RWPE1 (cell line): ENCODE measurements around the gene KIF22.

Experiments
- CTCF ChIA-PET: fragments of 350-600 bp; sonication (Branson Sonifier 250); formaldehyde crosslinking; extraction: SDS; loops from one replicate; lab custom pipeline; 2021; lab: Yijun Ruan, JAX
- POLR2A ChIA-PET: fragments of 400-600 bp; formaldehyde crosslinking; extraction: SDS; loops from one replicate; lab custom pipeline; 2020; ENCODE audit warnings: antibody characterized with exemption; ENCODE audit not compliant: low non-redundant PET; lab: Yijun Ruan, JAX
- DNase-seq: peaks from one replicate; pipeline ENCODE4 v3.0.0; 2012; ENCODE audit warnings: low spot score
- H3K27ac ChIP-seq: fragments of 450-650 bp; 2 replicates; pipeline ENCODE4 v1.5.1; 2017
- CTCF ChIP-seq: fragments of 450-650 bp; conservative IDR thresholded peaks from 2 replicates; pipeline ENCODE4 v1.5.1; 2017; ENCODE audit warnings: low read depth, mild to moderate bottlenecking

KIF22 gene

DNA sequence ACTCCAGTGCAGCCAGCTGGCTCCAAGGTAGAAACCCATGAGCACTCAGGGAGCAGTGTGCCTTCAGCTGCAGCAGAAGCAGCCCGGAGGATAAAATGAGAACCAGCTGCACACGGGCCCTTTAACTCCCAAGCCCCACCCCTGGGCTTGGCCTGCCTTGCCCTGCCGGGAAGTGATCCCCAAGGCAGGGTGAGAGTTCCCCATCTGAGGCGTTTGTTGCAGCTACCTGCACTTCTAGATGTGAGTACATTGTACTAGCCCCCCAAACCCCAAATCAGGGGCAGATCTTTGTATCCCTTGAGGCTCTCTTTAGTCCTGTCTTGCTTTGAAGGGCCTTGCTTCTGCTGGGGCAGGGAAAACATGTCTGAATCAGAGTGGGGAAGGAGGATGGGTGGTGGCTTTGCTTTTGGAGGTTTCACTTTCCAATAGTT is 29.7 kb downstream of the KIF22 start, which contains the start of gene MVP:
TSS of gene MVP (plus strand) at position 192 of the 431 bp plus-strand sequence. CDS start 10,088 bp downstream, outside the sequence.
- ChIA-PET CTCF (interaction anchor here (1.2 kb wide), 1 partner anchor 12 kb away, joined by 3 read pairs; no protein-coding TSS in a partner anchor), POLR2A (no interaction called here)
- TF ChIP-seq CTCF: no peak
- peak; percentile 80 for DNase-seq
- H3K27ac ChIP-seq: peak within 1 kb of the TSS; percentile 99

DNA sequence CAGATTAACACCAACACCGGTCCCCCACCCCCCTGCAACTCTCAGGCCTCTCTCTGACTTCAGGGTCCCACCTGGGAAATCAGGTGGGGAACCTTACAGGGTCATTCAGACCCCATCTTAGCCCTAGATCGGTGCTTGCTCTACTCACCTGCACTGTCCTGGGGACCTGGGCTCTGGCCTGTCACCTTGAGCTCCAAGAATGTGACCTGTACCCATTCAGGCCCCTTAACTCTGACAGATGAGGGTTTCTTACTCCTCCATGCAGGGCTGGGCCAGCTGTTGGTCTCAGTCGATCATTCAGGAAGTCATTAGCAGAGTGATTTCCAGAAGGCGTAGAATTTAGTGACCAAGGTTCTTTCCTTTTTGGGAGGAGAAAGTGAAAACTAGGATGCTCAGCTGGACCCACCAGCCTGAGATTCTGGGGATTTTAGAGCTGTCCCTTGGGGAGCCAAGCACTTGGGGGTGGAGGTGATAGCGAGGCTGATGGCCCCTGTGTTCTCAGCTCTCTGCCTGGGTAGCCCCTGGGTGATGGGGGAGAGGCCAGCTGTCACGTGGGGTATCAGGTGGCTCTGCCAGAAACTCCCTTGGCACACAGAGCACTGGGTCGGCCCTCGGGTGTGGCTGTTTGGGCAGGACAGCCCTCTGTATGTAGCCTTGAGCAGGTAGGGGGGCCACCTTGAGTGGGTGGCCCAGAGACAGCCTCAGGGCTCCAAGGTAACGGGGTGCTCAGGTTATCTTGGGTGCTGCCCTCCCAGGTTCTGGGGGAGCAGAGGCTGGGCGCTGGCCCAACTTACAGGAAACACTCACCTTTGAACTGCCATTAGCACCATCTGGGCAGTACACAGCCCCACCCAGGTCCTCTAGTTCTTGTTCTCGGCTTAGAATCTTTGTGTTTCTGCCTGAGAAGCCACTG is 30.4 kb downstream of the KIF22 start:
- POLR2A ChIA-PET: interaction anchor here (0.6 kb wide), 1 partner anchor 130 kb away, joined by 3 read pairs; no protein-coding TSS in a partner anchor
- H3K27ac ChIP-seq: peak overlapping the region; percentile 99
- peak; percentile 73 for DNase-seq
- no peak for TF ChIP-seq CTCF
- CTCF ChIA-PET: interaction anchor here (0.6 to 1.2 kb wide), 5 partner anchors 13 to 79 kb away, joined by 3 to 4 read pairs (median 3); partner anchors contain the start of genes ASPHD1 and CDIPT

- no peak for TF ChIP-seq CTCF
- peak overlapping the region; percentile 99 for H3K27ac ChIP-seq
- ChIA-PET POLR2A (interaction anchor here (0.6 kb wide), 2 partner anchors 14 to 129 kb away, joined by 3 to 4 read pairs; no protein-coding TSS in a partner anchor), CTCF (interaction anchor here (0.6 to 1.2 kb wide), 6 partner anchors 17 to 210 kb away, joined by 3 to 5 read pairs (median 3); partner anchors contain the start of genes ASPHD1 and CDIPT)
- DNase-seq: peak; percentile 71
Observed at GRCh38 chr16:29821643-29822115, 31.1 kb downstream of the KIF22 start.

DNA sequence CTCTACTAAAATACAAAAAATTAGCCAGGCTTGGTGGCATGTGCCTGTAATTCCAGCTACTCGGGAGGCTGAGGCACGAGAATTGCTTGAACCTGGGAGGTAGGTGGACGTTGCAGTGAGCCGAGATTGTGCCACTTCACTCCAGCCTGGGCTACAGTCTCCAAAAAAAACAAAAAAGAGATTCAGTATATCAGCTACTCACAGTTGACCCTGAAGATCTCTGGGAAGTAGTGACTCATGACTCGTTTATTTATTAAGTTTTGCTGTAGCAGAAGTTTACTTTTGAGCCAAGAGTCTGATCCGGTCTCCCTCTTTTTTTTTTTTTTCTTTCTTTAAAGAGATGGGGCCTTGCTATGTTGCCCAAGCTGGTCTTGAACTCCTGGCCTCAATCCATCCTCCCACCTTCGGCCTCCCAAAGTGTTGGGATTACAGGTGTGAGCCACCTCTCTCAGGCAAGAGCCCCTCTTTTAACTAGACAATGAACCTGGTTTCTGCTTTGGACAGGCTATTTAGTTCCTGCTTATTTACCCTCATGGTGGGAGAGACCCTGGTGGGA is 34.1 kb downstream of the KIF22 start:
- H3K27ac ChIP-seq: peak overlapping the region; percentile 99
- no peak for TF ChIP-seq CTCF
- ChIA-PET CTCF (interaction anchor here (0.6 to 1.4 kb wide), 4 partner anchors 8 to 207 kb away, joined by 3 to 5 read pairs (median 4); no protein-coding TSS in a partner anchor), POLR2A (interaction anchor here (0.5 kb wide), 1 partner anchor 8 kb away, joined by 10 read pairs; no protein-coding TSS in a partner anchor)
- peak; percentile 50 for DNase-seq

- H3K27ac ChIP-seq: peak overlapping the region; percentile 99
- ChIA-PET POLR2A (no interaction called here), CTCF (interaction anchor here (0.6 to 0.8 kb wide), 2 partner anchors 9 to 18 kb away, joined by 3 to 5 read pairs; no protein-coding TSS in a partner anchor)
- peak; percentile 33 for DNase-seq
- no peak for TF ChIP-seq CTCF
Observed at GRCh38 chr16:29825145-29826044, 34.8 kb downstream of the KIF22 start.
